EH (cell line): ENCODE measurements around the gene PDXP.
A peak's percentile ranks its signal among the peaks of the same experiment; 100 is the strongest.
"Not testable (repeated sequence)": the region's sequence is repeated elsewhere in the genome, so short reads cannot be mapped to it uniquely, and the experiment has no call there.

ENCODE experiments used
- DNase-seq: peaks from one replicate; pipeline ENCODE4 v3.0.0-alpha.2; 2015; ENCODE audit warnings: low read depth

Gene PDXP

GRCh38 chr22:37647317-37647716 is 11.2 kb upstream of the PDXP start:
- DNase-seq, result no peak

DNA sequence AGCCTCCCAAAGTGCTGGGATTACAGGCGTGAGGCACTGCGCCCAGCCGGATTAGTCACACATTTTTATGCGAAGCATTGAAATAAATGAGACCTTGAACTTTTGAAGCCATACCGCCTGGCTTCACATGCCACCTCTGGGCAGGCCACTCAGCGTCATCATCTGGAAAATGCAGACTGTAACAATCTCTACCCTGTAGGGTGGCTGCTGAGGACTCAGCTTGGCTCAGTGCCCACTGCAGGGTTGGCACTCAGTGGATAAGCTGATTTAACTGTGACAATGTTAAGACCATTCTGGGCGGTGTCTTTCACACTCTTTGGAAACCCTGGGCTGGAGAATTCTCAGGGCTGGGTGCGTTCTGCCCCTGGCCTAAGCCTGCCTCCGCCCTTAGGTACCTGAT is 10.6 kb upstream of the PDXP start:
- DNase-seq, result no peak

DNA sequence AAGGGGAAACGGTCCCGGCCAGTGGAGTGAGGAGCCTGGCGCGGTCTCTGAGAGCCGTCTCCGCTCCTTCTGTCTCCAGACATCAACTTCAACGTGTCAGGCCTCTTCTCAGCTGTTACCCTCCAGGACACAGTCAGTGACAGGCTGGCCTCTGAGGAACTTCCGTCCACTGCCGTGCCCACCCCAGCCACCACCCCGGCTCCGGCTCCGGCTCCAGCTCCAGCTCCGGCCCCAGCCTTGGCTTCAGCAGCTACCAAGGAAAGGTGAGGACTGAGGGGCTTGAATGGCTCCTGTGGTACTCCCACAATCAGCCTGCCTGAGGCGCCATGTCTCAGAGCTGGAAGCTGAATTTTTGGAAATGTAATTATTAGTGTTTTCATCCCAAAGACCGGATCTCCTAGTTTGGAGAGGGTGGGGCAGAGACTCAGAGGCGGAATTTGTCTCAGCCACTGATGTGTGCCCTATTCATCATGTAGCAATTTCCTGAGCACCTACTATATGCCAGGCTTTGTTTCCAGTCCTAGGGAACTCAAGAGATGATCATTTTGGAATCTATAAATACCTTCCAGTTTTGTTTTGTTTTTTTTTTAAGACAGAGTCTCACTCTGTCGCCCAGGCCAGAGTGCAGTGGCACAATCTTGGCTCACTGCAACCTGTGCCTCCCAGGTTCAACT is 7.9 kb upstream of the PDXP start:
- DNase-seq, result no peak

- no peak for DNase-seq
These were observed 3.8 kb upstream of the PDXP start for GRCh38 chr22:37654563-37655251.

GRCh38 chr22:37655252-37655563 is 3.3 kb upstream of the PDXP start:
- DNase-seq, result no peak

DNA sequence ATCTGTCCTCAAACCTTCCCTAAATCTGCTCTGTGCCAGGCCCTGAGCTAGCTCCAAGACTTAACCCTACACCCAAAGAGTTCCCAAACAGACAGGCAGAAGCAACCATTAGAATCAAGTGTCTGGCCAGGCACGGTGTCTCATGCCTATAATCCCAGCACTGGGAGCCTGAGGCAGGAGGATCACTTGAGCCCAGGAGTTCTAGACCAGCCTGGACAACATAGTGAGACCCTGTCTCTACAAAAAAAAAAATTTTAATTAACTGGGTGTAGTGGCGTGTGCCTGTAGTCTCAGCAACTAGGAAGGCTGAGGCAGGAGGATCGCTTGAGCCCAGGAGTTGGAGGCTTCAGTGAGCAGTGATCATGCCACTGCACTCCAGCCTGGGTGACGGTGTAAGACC is 1.9 kb upstream of the PDXP start:
- not testable (repeated sequence) for DNase-seq

DNA sequence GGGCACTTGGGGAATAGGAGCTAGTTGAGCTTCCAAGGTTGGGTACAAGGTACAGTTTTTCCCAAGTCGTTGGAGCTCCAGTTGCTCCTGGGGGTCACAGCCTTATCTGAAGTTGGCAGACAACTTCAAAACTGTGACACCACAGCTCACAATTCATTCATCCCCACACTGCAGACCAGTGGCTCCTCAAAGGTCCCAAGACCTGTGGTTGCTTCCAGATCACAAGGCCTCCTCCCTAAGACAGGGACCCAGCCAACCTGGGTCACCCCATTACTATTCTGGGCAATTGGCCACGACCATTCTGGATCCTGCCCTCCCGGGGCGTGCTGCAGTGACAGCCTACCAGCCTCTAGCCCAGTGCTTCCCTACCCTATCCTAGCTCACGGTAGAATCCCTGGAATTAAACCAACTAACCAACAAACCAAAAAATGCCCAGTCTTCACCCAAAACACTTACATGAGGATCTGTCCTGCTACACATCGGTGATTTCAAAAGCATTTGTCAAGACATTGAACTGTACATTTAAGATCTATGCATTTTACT is 862 bp upstream of the PDXP start:
- peak; percentile 43 for DNase-seq

DNA sequence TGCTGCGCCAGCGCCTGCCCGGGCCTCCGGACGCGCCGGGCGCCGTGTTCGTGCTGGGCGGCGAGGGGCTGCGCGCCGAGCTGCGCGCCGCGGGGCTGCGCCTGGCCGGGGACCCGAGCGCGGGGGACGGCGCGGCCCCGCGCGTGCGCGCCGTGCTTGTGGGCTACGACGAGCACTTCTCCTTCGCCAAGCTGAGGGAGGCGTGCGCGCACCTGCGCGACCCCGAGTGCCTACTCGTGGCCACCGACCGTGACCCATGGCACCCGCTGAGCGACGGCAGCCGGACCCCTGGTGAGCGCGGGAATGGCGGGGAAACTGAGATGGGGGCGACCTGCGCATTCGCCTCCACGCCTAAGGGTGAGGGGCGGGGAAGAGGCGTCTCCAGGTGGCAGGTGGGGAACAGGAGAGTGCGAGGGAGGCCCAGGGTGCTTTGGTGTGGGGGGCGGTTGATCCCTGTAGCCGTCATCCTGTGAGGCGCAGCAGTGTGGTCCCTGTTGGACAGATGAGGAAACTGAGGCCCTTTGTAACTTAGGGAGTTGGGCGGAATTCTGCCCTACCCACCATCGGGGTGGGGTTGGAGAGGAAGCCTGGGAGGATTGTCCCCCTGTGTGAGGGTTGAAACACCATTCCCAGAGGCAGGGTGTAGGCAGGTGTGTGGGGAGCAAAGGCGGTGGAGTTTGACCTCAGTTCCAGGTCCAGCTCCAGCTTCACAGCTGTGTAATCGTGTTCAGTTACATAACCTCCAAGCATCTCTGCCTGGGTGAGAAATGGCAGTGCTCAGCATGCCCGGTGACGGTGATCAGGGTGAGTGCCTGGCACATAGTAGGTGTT is 758 bp downstream of the PDXP start:
- no peak for DNase-seq

DNA sequence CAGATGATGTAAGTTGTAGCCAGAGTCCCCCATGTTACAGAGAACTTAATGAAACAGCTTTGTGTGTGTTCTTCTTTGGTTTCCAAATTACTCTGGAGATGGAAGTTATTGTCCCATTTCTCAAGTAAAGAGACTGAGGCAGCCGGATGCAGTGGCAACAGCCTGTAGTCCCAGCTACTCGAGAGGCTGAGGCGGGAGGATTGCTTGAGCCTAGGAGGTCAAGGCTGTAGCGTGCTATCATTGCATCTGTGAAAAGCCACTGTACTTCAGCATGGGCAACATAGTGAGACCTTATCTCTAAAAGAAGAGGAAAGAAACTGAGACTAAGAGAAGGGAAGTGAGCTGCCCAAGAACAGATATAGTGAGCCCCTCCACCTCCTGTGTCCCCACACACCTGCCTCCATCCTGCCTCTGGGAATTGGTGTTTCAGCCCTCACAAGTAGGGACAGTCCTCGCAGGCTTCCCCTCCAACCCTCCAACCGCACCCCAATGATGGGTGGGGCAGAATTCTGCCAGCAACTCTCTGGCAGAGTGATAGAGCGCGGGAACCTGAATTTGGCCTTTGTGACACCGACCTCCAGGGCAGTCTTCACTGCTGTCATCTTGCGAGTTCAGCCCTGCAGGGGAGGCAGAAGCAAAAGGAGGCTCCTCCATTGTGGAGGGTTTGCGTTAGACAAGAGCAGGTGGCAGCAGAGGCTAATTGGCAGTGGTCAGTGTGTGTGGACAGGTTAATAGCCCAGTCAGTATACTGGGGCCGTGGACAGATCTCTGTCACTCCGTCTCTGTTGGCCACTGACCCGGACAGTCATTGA is 1.6 kb downstream of the PDXP start:
- no peak for DNase-seq

- DNase-seq, result no peak
These were observed 2.2 kb downstream of the PDXP start for GRCh38 chr22:37660709-37661045.

DNA sequence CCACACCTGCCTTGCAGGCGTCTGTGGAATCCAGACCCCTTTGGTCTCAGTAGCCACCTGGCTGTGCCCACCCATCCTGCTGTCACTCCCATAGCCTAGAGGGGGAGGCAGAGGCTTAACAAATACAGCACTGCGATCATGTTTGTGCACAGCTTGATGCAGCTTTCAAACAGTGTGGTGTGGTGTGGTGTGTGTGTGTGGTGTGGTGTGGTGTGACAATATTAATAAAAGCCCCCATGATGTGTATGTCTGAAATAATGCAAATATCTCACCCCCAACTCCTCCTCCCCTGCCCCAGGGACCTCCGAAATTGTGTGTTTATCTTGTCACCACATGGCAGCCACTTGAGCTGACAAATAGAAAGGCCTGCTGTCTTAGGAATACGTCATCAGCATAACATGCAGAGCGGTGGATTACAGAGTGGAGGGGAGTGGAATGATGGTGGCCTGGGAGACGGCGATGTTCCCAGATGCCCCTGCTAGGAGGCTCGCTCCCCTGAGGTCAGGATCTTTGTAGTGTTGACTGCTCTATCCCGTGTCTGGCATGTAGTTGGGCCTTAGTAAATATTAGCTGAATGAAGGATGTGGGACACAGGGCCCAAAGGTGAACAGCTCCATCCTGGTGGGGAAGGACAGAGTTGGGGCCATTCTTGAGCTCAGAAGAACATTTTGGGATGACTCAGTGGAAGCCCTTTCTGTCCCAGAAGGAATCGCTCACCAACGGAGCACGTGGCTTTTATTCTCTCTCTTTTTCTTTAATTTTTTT is 2.8 kb downstream of the PDXP start:
- DNase-seq, result peak; percentile 85

DNA sequence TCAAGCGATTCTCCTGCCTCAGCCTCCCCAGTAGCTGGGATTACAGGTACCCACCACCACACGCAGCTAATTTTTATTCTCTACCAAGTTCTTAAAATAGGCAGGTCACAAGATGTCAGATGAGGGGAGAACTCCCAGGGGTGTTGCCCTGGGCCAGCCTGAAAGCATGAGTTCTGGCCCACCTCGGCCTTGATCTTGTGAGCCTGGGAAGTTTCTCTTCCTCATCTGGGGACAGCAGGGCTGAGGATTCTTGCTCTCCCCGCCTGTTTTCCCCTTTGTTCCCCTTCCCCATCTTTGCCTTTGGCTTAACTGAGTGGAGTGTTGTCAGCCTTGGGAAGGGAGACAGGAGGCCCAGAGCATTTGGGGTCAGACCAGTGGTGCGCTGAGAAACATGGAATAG is 3.5 kb downstream of the PDXP start:
- no peak for DNase-seq

DNA sequence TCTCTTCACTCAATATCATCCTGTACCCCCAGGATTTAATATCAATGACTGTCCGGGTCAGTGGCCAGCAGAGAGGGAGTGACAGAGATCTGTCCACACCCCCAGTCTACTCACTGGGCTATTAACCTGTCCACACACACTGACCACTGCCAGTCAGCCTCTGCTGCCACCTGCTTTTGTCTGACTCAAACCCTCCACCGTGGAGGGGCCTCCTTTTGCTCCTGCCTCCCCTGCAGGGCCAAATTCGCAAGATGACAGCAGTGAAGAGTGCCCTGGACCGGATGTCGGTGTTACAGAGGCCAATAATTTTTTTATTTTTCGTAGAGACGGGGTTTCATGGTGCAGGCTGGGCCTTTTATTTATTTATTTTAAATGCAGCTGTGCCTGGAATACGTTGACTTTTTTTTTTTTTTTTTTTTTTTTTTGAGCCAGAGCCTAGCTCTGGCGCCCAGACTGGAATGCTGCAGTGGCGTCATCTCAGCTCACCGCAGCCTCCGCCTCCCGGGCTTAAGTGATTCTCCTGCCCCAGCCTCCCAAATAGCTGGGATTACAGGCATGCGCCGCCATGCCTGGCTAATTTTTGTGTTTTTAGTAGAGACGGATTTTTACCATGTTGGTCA is 5.1 kb downstream of the PDXP start:
- peak; percentile 75 for DNase-seq

GRCh38 chr22:37664249-37665101 is 6.0 kb downstream of the PDXP start:
- DNase-seq, result no peak

DNA sequence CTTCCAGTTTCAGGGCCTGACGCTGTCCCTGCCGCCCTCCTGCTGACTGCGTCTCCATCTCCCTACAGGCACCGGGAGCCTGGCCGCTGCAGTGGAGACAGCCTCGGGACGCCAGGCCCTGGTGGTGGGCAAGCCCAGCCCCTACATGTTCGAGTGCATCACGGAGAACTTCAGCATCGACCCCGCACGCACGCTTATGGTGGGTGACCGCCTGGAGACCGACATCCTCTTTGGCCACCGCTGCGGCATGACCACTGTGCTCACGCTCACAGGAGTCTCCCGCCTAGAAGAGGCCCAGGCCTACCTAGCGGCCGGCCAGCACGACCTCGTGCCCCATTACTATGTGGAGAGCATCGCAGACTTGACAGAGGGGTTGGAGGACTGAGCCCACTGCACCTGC is 7.0 kb downstream of the PDXP start:
- no peak for DNase-seq

DNA sequence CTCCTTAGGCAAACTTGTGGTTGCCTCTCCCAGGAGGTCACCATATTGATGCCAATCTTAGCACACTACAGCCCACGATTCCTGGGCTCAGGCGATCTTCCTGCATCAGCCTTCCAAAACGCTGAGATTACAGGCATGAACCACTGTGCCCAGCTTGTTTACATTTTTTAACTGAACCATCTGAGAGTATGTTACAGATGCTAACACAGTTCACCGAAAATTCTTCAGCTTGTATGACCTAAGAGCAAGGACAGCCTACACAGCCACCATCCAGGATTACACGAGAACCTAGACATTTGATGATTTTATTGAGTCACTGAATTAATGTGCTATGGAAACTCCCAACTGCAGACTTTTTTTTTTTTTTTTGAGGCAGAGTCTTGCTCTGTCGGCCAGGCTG is 11.1 kb downstream of the PDXP start:
- peak; percentile 78 for DNase-seq

DNA sequence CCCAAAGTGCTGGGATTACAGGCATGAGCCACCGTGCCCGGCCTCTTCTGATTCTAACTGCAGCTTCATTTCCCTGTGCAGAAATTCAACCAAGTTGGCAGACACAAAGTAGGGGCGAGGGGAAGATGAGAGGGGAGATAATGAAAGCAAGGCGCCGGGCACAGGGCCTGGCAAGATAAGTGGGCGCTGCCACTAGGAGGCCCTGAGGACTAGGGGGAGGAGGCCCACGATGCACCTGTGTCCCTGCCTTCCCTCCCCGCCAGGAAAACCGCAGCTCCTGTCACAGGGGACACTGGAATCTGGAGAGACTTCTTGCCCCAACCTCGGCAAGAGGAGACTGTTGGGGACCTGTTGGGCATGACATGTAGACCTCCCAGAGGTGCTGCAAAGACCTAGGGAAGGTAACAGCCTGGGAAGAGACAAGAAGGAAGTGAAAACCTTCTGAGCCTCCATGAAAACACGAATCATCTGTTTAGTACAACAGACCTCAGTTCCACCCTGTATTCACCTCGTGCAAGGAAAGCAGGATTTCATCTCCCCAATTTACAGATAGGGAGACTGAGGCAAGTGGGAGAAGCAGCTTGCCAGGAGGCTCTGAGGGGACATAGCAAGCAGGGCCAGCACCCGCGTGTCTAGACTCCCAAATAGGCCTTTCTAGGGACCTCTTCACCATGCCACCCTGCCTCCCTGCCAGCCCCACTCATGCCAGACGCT is 13.8 kb downstream of the PDXP start:
- no peak for DNase-seq

- no peak for DNase-seq
These were observed 14.5 kb downstream of the PDXP start for GRCh38 chr22:37672920-37673455.

DNA sequence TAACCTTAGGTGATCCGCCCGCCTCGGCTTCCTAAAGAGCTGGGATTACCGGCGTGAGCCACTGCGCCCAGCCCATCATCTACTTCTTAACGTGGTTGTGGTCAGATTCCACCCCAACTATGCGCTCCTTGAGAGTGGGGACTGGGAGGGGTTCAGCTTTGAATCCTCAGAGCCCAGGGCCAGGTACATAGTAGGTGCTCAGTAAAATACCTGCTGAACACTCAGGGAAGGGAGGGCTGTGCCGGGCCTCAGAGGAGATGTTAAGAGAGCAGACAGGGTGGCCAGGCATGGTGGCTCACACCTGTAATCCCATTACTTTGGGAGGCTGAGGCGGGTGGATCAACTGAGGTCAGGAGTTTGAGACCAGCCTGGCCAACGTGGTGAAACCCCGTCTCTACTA is 15.7 kb downstream of the PDXP start:
- no peak for DNase-seq
